A549 (cell line): ENCODE data around the gene EPS8L2. TPM values are rescaled to one million over a fixed set of nuclear protein-coding genes. Genes with fewer than 3 reads are reported as not detected.

Experiments used
- ATAC-seq, 2 experiments: fragments of 200-7000 bp in 1 of 2; fragments of >200 bp in 1 of 2; cut with Nextera tagmentation in 1 of 2; cut with Tn5 transposase in 1 of 2; 3 replicates each; pipeline versions ENCODE4 v1.8.0 to v1.9.1; 2018 to 2020; ENCODE audit warnings: mild to moderate bottlenecking in 1 of 2, moderate library complexity in 1 of 2
- CTCF ChIA-PET: fragments of 300-600 bp; sonication (Branson Sonifier 250); formaldehyde crosslinking; extraction: SDS; loops from one replicate; lab custom pipeline; 2021; ENCODE audit warnings: antibody characterized with exemption, inconsistent platforms; lab: Yijun Ruan, JAX
- POLR2A ChIA-PET: fragments of 350-600 bp; formaldehyde crosslinking; extraction: SDS; loops from one replicate; lab custom pipeline; 2021; ENCODE audit warnings: antibody characterized with exemption, inconsistent platforms; lab: Yijun Ruan, JAX
- DNase-seq, 2 experiments: peaks; one replicate each; pipeline versions ENCODE4 v3.0.0 to v3.0.0-alpha.2; 2011 to 2016; ENCODE audit warnings: low read depth in 1 of 2, low spot score in 1 of 2
- FAIRE-seq: peaks from 2 replicates; lab custom pipeline; 2011; peaks lifted over from hg19 to GRCh38; lab: Jason Lieb, UNC
- H3K27ac ChIP-seq, 2 experiments: fragments of >200 bp; sonication (Bioruptor Twin); formaldehyde crosslinking; 3 replicates each; pipeline ENCODE4 v1.5.1; 2016 to 2017
- H3K4me1 ChIP-seq: fragments of >200 bp; sonication (Bioruptor Twin); formaldehyde crosslinking; 3 replicates; pipeline ENCODE4 v1.6.1; 2016
- H3K4me2 ChIP-seq: fragments of >200 bp; sonication (Bioruptor Twin); formaldehyde crosslinking; 3 replicates; pipeline ENCODE4 v1.6.1; 2016
- H3K4me3 ChIP-seq: fragments of >200 bp; sonication (Bioruptor Twin); formaldehyde crosslinking; 3 replicates; pipeline ENCODE4 v1.5.1; 2016
- H3K9me3 ChIP-seq: fragments of >200 bp; sonication (Bioruptor Twin); formaldehyde crosslinking; 3 replicates; pipeline ENCODE4 v1.6.1; 2016
- CBX8 ChIP-seq: fragments of 200-600 bp; sonication (generic); IDR thresholded peaks from 2 replicates; pipeline ENCODE4 v1.6.1; 2016
- CHD2 ChIP-seq: fragments of 150-350 bp; IDR thresholded peaks from 2 replicates; pipeline ENCODE4 v1.6.1; 2014; ENCODE audit warnings: low read length; ENCODE audit not compliant: partially characterized antibody
- CTCF ChIP-seq: fragments of >200 bp; sonication (Bioruptor Twin); formaldehyde crosslinking; IDR thresholded peaks from 3 replicates; pipeline ENCODE4 v1.5.1; 2016
- EHF ChIP-seq: fragments of 250-450 bp; sonication (Bioruptor Pico); IDR thresholded peaks from 2 replicates; pipeline ENCODE4 v1.5.0; 2020; ENCODE audit warnings: mild to moderate bottlenecking
- GATA3 ChIP-seq: IDR thresholded peaks from 2 replicates; pipeline ENCODE4 v1.6.1; 2012; ENCODE audit warnings: borderline replicate concordance
- HOXA7 ChIP-seq: fragments of 250-450 bp; sonication (Bioruptor Pico); IDR thresholded peaks from 2 replicates; pipeline ENCODE4 v1.5.0; 2020; ENCODE audit warnings: mild to moderate bottlenecking, moderate library complexity
- KDM5A ChIP-seq: fragments of 200-600 bp; sonication (generic); IDR thresholded peaks from 2 replicates; pipeline ENCODE4 v1.6.1; 2016; ENCODE audit warnings: antibody characterized with exemption, mild to moderate bottlenecking
- MAZ ChIP-seq: fragments of 150-350 bp; IDR thresholded peaks from 2 replicates; pipeline ENCODE4 v1.6.1; 2014; ENCODE audit warnings: antibody characterized with exemption, low read depth, low read length, borderline replicate concordance
- NFE2L2 ChIP-seq: fragments of 150-350 bp; conservative IDR thresholded peaks from 2 replicates; pipeline ENCODE4 v1.6.1; 2014; ENCODE audit warnings: low read length
- NPAS2 ChIP-seq: fragments of 250-450 bp; sonication (Bioruptor Pico); IDR thresholded peaks from 2 replicates; pipeline ENCODE4 v1.8.0; 2022; ENCODE audit warnings: mild to moderate bottlenecking, moderate library complexity, borderline replicate concordance
- NR3C1 ChIP-seq: fragments of >200 bp; sonication (Bioruptor Twin); formaldehyde crosslinking; IDR thresholded peaks from 3 replicates; pipeline ENCODE4 v1.6.1; 2017
- PHF8 ChIP-seq: fragments of 200-600 bp; sonication (generic); IDR thresholded peaks from 2 replicates; pipeline ENCODE4 v1.6.1; 2016; ENCODE audit warnings: low read depth, mild to moderate bottlenecking, antibody characterized with exemption, moderate library complexity, borderline replicate concordance
- RARB ChIP-seq: fragments of 250-450 bp; sonication (Bioruptor Pico); IDR thresholded peaks from 2 replicates; pipeline ENCODE4 v1.8.0; 2021; ENCODE audit warnings: mild to moderate bottlenecking, moderate library complexity
- RCOR1 ChIP-seq: fragments of 150-350 bp; IDR thresholded peaks from 2 replicates; pipeline ENCODE4 v1.6.1; 2014; ENCODE audit warnings: antibody characterized with exemption, low read length, low read depth
- RFX5 ChIP-seq: fragments of 450-650 bp; IDR thresholded peaks from 2 replicates; pipeline ENCODE4 v1.7.1; 2014; ENCODE audit warnings: antibody characterized with exemption, mild to moderate bottlenecking, moderate library complexity
- SMC3 ChIP-seq: fragments of >200 bp; sonication (Bioruptor Twin); formaldehyde crosslinking; IDR thresholded peaks from 3 replicates; pipeline ENCODE4 v1.6.1; 2018; ENCODE audit warnings: inconsistent platforms
- SREBF2 ChIP-seq: fragments of 450-650 bp; IDR thresholded peaks from 2 replicates; pipeline ENCODE4 v1.6.1; 2014; ENCODE audit warnings: mild to moderate bottlenecking, moderate library complexity
- TFCP2L1 ChIP-seq: fragments of 250-450 bp; sonication (Bioruptor Pico); IDR thresholded peaks from 2 replicates; pipeline ENCODE4 v1.5.0; 2021; ENCODE audit warnings: mild to moderate bottlenecking
- TP53 ChIP-seq: fragments of 250-450 bp; sonication (Bioruptor Pico); IDR thresholded peaks from 2 replicates; pipeline ENCODE4 v1.5.0; 2021; ENCODE audit warnings: mild to moderate bottlenecking, moderate library complexity
- WGBS: methylation state at CpG from one replicate; pipeline ENCODE4 v1.1.6; 2017; ENCODE audit errors: missing lambda C conversion rate; 5-methylcytosine and 5-hydroxymethylcytosine counted together
- polyA plus RNA-seq, 4 experiments: library from polyadenylated mRNA; depleted of rRNA in 3 of 4; stranded (reverse); fragments of >200 nt; fragmentation: RNase III in 1 of 4; extraction: RNeasy Plus Mini Kit Qiagen cat#74134 plus additional on column Dnase treatment in 1 of 4; gene quantifications; 2 replicates in 3 of 4; 3 replicates in 1 of 4; pipeline ENCODE4 v1.2.3, GENCODE V29; 2011 to 2017
- TF ChIP-seq, protein P1 (sequence below): fragments of 200-600 bp; sonication (generic); IDR thresholded peaks from 2 replicates; pipeline ENCODE4 v1.6.1; 2016; ENCODE audit warnings: antibody characterized with exemption, mild to moderate bottlenecking, moderate library complexity
- TF ChIP-seq, protein P2 (sequence below): fragments of 150-350 bp; IDR thresholded peaks from 2 replicates; pipeline ENCODE4 v1.6.1; 2014; ENCODE audit warnings: low read depth, mild to moderate bottlenecking, low read length

The EPS8L2 gene
- polyA plus RNA-seq, 2 of the 4 experiments (the other 2 are of a cell fraction), result 60.7 to 154 TPM

- TF ChIP-seq RCOR1 (no peak), SREBF2 (no peak), RFX5 (no peak), MAZ (no peak), CTCF (no peak), TFCP2L1 (CRISPR knock-in tag) (no peak), PHF8 (no peak)
- TF ChIP-seq, protein P1, sequence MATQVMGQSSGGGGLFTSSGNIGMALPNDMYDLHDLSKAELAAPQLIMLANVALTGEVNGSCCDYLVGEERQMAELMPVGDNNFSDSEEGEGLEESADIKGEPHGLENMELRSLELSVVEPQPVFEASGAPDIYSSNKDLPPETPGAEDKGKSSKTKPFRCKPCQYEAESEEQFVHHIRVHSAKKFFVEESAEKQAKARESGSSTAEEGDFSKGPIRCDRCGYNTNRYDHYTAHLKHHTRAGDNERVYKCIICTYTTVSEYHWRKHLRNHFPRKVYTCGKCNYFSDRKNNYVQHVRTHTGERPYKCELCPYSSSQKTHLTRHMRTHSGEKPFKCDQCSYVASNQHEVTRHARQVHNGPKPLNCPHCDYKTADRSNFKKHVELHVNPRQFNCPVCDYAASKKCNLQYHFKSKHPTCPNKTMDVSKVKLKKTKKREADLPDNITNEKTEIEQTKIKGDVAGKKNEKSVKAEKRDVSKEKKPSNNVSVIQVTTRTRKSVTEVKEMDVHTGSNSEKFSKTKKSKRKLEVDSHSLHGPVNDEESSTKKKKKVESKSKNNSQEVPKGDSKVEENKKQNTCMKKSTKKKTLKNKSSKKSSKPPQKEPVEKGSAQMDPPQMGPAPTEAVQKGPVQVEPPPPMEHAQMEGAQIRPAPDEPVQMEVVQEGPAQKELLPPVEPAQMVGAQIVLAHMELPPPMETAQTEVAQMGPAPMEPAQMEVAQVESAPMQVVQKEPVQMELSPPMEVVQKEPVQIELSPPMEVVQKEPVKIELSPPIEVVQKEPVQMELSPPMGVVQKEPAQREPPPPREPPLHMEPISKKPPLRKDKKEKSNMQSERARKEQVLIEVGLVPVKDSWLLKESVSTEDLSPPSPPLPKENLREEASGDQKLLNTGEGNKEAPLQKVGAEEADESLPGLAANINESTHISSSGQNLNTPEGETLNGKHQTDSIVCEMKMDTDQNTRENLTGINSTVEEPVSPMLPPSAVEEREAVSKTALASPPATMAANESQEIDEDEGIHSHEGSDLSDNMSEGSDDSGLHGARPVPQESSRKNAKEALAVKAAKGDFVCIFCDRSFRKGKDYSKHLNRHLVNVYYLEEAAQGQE, result no peak
- ChIA-PET CTCF (interaction anchor here (0.7 to 5.4 kb wide), 14 partner anchors 8 to 156 kb away, joined by 3 to 44 read pairs (median 4); partner anchors contain the start of genes GATD1 and TALDO1), POLR2A (interaction anchor here (0.8 kb wide), 1 partner anchor 11 kb away, joined by 3 read pairs; no protein-coding TSS in a partner anchor)
- FAIRE-seq (no peak), DNase-seq (peak in 1 of 2 experiments; percentile 51), ATAC-seq (peak in 1 of 2 experiments; percentile 8; a peak in 3 of 6 replicates)
- Histone ChIP-seq H3K4me3 (no peak overlapping the region), H3K27ac (peak overlapping the region in 1 of 2 experiments; percentile 54; a peak in 3 of 6 replicates), H3K9me3 (no peaks in the 10 kb centered on the region), H3K4me2 (no peak overlapping the region), H3K4me1 (peaks cover 29% of the 10 kb centered on the region)
- WGBS, result 71% methylated on average over 10 of the region's 11 CpGs
These were observed 60.3 kb downstream of the EPS8L2 start for GRCh38 chr11:766106-766935.

GRCh38 chr11:766936-767210, 60.8 kb downstream of the EPS8L2 start:
- POLR2A ChIA-PET, result interaction anchor here (0.8 kb wide), 1 partner anchor 10 kb away, joined by 3 read pairs; no protein-coding TSS in a partner anchor
- WGBS, result 90% methylated on average over 2 of the region's 2 CpGs

More at GRCh38 chr11:766936-767210, 60.8 kb downstream of the EPS8L2 start:
- TF ChIP-seq HOXA7 (CRISPR knock-in tag) (no peak), KDM5A (no peak), RARB (CRISPR knock-in tag) (no peak), SMC3 (no peak), NR3C1 (no peak), RCOR1 (no peak), CHD2 (no peak), NPAS2 (CRISPR knock-in tag) (no peak), CBX8 (no peak), SREBF2 (no peak), TP53 (CRISPR knock-in tag) (no peak), NFE2L2 (no peak), EHF (CRISPR knock-in tag) (no peak), GATA3 (no peak)
- TF ChIP-seq, protein P2, sequence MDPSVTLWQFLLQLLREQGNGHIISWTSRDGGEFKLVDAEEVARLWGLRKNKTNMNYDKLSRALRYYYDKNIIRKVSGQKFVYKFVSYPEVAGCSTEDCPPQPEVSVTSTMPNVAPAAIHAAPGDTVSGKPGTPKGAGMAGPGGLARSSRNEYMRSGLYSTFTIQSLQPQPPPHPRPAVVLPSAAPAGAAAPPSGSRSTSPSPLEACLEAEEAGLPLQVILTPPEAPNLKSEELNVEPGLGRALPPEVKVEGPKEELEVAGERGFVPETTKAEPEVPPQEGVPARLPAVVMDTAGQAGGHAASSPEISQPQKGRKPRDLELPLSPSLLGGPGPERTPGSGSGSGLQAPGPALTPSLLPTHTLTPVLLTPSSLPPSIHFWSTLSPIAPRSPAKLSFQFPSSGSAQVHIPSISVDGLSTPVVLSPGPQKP, result no peak
- DNase-seq (no peak), ATAC-seq (no peak), FAIRE-seq (no peak)
- Histone ChIP-seq H3K27ac (no peak overlapping the region), H3K4me3 (no peak overlapping the region), H3K4me2 (no peak overlapping the region), H3K4me1 (peaks cover 25% of the 10 kb centered on the region), H3K9me3 (no peaks in the 10 kb centered on the region)
- CTCF ChIA-PET, result interaction anchor here (1.6 to 5.4 kb wide), 3 partner anchors 11 to 20 kb away, joined by 14 to 44 read pairs (median 32); partner anchors contain the start of genes GATD1 and TALDO1
